ENCODE measurements around the gene VPS16.
A peak's percentile ranks its signal among the peaks of the same experiment; 100 is the strongest.

Gene VPS16

GRCh38 chr20:2845607-2846006, 5.1 kb downstream of the VPS16 start:
- DNase-seq (ENCODE audit: low read depth): no peak
- H3K4me3 ChIP-seq (ENCODE audit: low read length): no peak overlapping the region
- TF ChIP-seq CTCF (conservative IDR thresholded peaks at IDR 0.05; ENCODE audit: low read length): no peak

GRCh38 chr20:2846698-2847097, 6.2 kb downstream of the VPS16 start:
- no peak overlapping the region for H3K4me3 ChIP-seq (ENCODE audit: low read length)
- no peak for TF ChIP-seq CTCF (conservative IDR thresholded peaks at IDR 0.05; ENCODE audit: low read length)
- no peak for DNase-seq (ENCODE audit: low read depth)

DNA sequence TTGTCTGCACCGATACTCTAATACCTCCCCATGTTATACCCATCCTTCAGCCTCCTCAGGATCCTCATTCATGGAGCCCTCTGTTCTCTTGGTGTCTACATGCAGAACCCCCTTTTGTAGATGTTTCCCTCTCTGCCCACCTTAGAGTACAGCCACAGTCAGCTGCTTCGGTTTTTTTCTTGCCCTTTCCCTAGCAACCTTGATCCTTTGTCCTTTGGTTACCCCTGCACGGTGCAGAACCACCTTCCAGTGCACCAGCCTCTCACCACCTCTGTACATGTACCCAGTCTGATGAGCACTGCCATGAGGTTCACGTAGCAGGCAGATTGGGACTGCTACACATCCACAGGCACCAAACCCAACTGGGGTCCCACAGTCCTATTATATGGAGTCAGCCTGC, 7.3 kb downstream of the VPS16 start:
- DNase-seq (ENCODE audit: low read depth): no peak
- no peak overlapping the region for H3K4me3 ChIP-seq (ENCODE audit: low read length)
- TF ChIP-seq CTCF (conservative IDR thresholded peaks at IDR 0.05; ENCODE audit: low read length): no peak

- TF ChIP-seq CTCF (conservative IDR thresholded peaks at IDR 0.05; ENCODE audit: low read length): no peak
- no peak overlapping the region for H3K4me3 ChIP-seq (ENCODE audit: low read length)
- no peak for DNase-seq (ENCODE audit: low read depth)
Observed at GRCh38 chr20:2849529-2849928, 9.0 kb downstream of the VPS16 start.

- H3K4me3 ChIP-seq (ENCODE audit: low read length): no peak overlapping the region
- no peak for TF ChIP-seq CTCF (conservative IDR thresholded peaks at IDR 0.05; ENCODE audit: low read length)
Observed at GRCh38 chr20:2851086-2851485, 10.5 kb downstream of the VPS16 start.

GRCh38 chr20:2858591-2858990, 18.0 kb downstream of the VPS16 start:
- DNase-seq (ENCODE audit: low read depth): peak; percentile 40
- H3K4me3 ChIP-seq (ENCODE audit: low read length): no peak overlapping the region
- TF ChIP-seq CTCF (conservative IDR thresholded peaks at IDR 0.05; ENCODE audit: low read length): no peak

More at GRCh38 chr20:2851086-2851485, 10.5 kb downstream of the VPS16 start:
- DNase-seq (ENCODE audit: low read depth): no peak

GRCh38 chr20:2859330-2860121, 19.0 kb downstream of the VPS16 start:
- no peak; the same call in 1 of the 2 replicates for TF ChIP-seq CTCF (conservative IDR thresholded peaks at IDR 0.05; ENCODE audit: low read length)
- DNase-seq (ENCODE audit: low read depth): peak; percentile 93
- H3K4me3 ChIP-seq (ENCODE audit: low read length): no peak overlapping the region
